GM21367 (cell line): Measurements from ENCODE around the gene KIF13A.
"Not testable (repeated sequence)": the region's sequence is repeated elsewhere in the genome, so short reads cannot be mapped to it uniquely, and the experiment has no call there.

Experiments
- ATAC-seq: cut with Tn5 transposase; IDR thresholded peaks from one replicate; pipeline ENCODE4 v1.9.1; 2021; ENCODE audit not compliant: unreplicated experiment

KIF13A gene

DNA sequence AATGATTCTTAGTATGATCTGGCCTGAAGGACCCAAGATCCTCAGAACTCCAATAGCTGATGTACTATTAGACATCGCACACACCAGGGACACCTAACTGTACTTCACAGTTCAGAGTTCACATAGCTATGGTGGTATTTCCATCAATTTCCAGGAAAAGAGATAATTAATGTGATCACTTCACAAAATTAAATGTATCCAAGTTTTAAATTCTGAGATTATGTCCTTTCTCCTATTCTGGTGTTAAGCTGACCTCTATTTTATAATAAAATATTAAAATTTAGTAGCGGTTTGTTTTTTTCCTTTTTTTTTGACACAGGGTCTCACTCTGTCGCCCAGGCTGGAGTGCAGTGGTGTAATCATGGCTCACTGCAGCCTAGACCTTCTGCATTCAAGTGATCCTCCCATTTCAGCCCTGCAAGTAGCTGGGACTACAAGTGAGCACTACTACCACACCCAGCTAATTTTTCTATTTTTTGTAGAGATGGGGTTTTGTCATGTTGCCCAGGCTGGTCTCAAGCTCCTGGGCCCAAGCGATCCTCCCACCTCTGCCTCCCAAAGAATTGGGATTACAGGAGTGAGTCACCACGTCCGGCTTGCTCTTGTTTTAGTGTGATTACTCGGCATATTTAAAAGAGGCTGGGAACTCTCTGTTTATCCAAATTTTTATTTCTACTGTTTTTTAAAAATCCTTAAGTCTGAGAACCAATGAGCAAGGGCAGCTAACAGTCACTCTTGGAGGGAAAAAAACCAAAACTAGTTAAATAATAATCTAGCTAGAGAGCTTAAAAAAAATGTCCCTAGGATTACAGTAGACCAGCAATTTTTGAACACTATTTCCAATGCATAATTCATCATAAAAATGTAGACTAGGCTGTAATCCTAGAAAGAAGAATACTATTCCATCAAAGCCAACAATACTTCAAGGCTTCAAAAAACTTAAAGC, 16.0 kb downstream of the KIF13A start:
- no peak for ATAC-seq

- no peak for ATAC-seq
Observed at GRCh38 chr6:17968876-17969275, 18.6 kb downstream of the KIF13A start.

- ATAC-seq = no peak
Observed at GRCh38 chr6:17967668-17968518, 19.5 kb downstream of the KIF13A start.

DNA sequence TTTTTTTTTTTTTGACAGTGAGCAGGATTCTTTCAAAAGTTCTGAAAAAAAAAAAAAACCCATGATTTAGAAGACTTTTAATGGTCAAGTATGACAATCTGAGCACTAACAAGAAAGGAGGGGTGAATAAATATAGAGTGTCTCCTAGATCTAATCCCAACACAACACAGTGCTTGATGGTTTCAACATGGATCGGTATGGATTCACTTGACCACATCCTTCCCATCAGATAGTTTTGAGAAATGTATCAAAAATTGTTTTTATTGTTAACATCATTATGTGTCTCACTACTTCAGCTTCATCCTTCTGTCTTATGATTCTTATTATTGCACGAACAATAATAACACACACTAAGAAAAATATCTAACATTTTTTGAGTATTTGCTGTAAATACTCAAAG, 21.0 kb downstream of the KIF13A start:
- no peak for ATAC-seq

DNA sequence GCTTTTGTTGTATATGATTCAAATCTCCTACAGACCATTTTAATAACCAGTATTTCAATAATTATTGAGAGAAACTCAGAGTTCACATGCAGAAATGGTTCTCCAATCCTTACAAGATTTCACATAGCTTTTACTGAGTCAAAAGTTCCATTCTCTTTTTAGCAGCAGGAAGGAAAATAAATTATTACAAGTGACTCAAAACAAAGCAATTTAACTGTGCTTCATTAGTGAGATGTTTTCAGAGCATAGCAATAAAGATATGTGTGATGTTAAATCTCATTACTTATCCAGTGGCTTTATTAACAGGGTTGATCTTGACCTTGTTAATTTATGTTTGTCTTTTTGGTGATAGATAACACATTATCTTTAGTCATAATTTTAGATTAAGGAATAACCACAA, 22.0 kb downstream of the KIF13A start:
- no peak for ATAC-seq

- ATAC-seq = no peak
Observed at GRCh38 chr6:17964633-17965032, 22.8 kb downstream of the KIF13A start.

DNA sequence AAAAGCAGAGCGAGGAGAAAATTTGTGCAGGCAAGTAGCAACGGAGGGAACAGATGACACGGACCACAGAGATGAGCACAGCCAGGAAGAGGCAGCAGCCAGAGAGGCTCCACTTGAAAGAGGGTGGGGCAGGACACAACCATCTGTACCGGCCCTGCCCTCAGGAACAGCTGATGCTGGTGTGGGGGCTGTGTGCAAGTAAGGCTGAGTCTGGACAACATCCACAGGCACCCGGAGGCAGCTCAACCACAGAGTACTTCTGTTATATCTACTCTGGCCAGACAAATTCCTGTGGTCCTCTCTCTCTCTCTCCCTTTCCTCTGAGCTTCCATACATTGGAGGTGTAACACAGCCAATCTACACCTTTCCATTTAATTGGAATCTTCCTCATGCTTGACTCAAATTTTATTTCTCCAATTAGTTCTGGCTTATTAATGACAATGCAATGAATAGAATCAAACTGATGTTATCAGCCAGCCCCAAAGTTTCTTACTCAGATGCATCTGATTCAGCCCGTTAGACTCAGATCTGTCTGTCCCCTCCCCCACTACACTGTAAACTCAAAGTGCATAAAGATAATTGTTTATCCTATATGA, 24.9 kb downstream of the KIF13A start:
- ATAC-seq = no peak

- ATAC-seq = no peak
Observed at GRCh38 chr6:17959302-17959701, 28.1 kb downstream of the KIF13A start.

GRCh38 chr6:17957904-17958620, 29.4 kb downstream of the KIF13A start:
- no peak for ATAC-seq

GRCh38 chr6:17957498-17957897, 29.9 kb downstream of the KIF13A start:
- peak; percentile 83 for ATAC-seq

GRCh38 chr6:17957086-17957485, 30.3 kb downstream of the KIF13A start:
- no peak for ATAC-seq

- ATAC-seq = no peak
Observed at GRCh38 chr6:17950095-17950494, 37.3 kb downstream of the KIF13A start.

DNA sequence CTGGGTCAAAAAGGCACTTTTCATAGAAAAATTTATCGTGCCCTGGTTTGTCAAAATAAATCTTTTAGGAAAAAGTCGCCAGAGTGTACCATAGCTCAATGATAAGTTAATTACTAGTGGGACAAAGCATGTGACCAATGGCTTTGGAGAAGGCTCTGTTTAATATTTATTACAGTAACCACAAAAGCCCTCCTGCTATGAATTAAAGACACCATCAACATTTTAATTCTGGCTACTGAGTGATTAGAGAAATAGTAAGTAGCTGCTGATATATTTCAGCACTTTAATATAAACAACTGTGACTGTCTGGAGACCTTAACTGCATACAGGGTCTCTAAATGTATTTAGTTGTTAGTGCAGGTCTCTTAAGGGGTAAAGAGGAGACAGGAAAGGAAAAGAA, 38.3 kb downstream of the KIF13A start:
- ATAC-seq = no peak

- no peak for ATAC-seq
Observed at GRCh38 chr6:17948725-17949124, 38.7 kb downstream of the KIF13A start.

- not testable (repeated sequence) for ATAC-seq
Observed at GRCh38 chr6:17947574-17947973, 39.9 kb downstream of the KIF13A start.

- ATAC-seq = no peak
Observed at GRCh38 chr6:17945575-17945974, 41.9 kb downstream of the KIF13A start.

DNA sequence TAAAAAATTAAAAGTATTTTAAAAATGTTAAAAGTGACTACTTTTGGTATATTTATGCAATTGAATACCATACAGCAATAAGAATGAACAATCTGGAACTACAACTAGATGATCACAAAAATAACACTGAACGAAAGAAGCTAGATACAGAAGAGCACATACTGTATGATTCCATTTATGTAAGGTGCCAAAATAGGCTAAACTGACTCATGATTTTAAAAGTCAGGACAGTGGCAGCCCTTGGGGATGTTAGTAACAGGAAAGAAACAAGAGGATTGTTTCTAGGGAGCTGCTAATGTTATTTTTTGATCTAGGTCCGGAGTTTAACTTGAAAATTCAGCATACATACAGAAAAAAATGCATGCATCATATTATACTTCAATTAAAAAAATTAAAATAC, 42.3 kb downstream of the KIF13A start:
- ATAC-seq = no peak

- ATAC-seq = no peak
Observed at GRCh38 chr6:17941318-17941717, 46.1 kb downstream of the KIF13A start.

GRCh38 chr6:17940151-17940792, 47.2 kb downstream of the KIF13A start:
- no peak for ATAC-seq

DNA sequence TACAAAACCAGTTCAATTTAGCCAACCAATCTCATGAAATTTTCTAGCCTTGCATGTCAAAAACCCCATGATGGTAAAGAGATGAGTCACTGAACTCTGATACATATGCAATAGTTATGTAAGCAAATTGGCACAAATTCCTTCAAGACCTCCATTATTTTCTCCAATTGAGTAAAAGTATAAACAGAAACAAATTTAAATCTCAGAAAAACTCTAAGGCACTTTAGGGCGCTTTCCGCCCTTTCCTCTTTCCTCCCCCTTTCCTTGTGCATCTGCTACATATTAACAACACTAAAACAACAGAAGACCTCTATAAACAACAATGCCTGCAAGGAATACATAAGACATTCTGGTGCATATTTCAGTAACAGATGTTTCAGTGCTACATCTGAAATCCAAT, 48.5 kb downstream of the KIF13A start:
- ATAC-seq = no peak
